ENCODE measurements around the gene SPTAN1.
"Not testable (repeated sequence)": the region's sequence is repeated elsewhere in the genome, so short reads cannot be mapped to it uniquely, and the experiment has no call there.

SPTAN1 gene

GRCh38 chr9:128552153-128552743 is at the start of gene SPTAN1:
SPTAN1 (plus strand) TSS chr9:128552587; CDS start chr9:128566741, 14,154 bp downstream.
- no peaks in the 10 kb centered on the region for H3K36me3 ChIP-seq
- H3K27ac ChIP-seq = peak within 1 kb of the TSS; percentile 87
- peaks cover 22 to 30% of the 10 kb centered on the region in 2 experiments for H3K4me1 ChIP-seq (ENCODE audit: control insufficient read depth in 1 of 2, insufficient read depth in 1 of 2, low read depth in 1 of 2, low read length in 1 of 2)
- peak within 1 kb of the TSS; percentile 80 to 93 for H3K4me3 ChIP-seq (ENCODE audit: low read depth in 1 of 2, low read length in 1 of 2)
- H3K9me3 ChIP-seq = no peaks in the 10 kb centered on the region
- no peaks in the 10 kb centered on the region for H3K27me3 ChIP-seq
- TF ChIP-seq CTCF (IDR thresholded peaks at IDR 0.05) = peak; percentile 63

GRCh38 chr9:128503415-128503825 is 49.0 kb upstream of the SPTAN1 start:
- H3K27me3 ChIP-seq; H3K27ac ChIP-seq; H3K9me3 ChIP-seq; H3K4me3 ChIP-seq (ENCODE audit: low read depth in 1 of 2, low read length in 1 of 2): not testable (repeated sequence)
- Histone ChIP-seq H3K36me3 (peaks cover 20% of the 10 kb centered on the region), H3K4me1 (ENCODE audit: control insufficient read depth in 1 of 2, insufficient read depth in 1 of 2, low read depth in 1 of 2, low read length in 1 of 2) (peaks cover 20 to 23% of the 10 kb centered on the region in 2 experiments)

GRCh38 chr9:128503870-128504269 is 48.5 kb upstream of the SPTAN1 start:
- Histone ChIP-seq H3K9me3 (no peaks in the 10 kb centered on the region), H3K4me1 (ENCODE audit: control insufficient read depth in 1 of 2, insufficient read depth in 1 of 2, low read depth in 1 of 2, low read length in 1 of 2) (peaks cover 20 to 23% of the 10 kb centered on the region in 2 experiments), H3K4me3 (ENCODE audit: low read depth in 1 of 2, low read length in 1 of 2) (peak overlapping the region; percentile 99), H3K27ac (no peak overlapping the region), H3K36me3 (peaks cover 20% of the 10 kb centered on the region), H3K27me3 (no peaks in the 10 kb centered on the region)
- TF ChIP-seq CTCF (IDR thresholded peaks at IDR 0.05) = no peak

- TF ChIP-seq CTCF (IDR thresholded peaks at IDR 0.05) = peak; percentile 37
- Histone ChIP-seq H3K4me1 (ENCODE audit: control insufficient read depth in 1 of 2, insufficient read depth in 1 of 2, low read depth in 1 of 2, low read length in 1 of 2) (peaks cover 20 to 23% of the 10 kb centered on the region in 2 experiments), H3K27me3 (no peaks in the 10 kb centered on the region), H3K9me3 (no peaks in the 10 kb centered on the region), H3K4me3 (ENCODE audit: low read depth in 1 of 2, low read length in 1 of 2) (peak within 1 kb of the TSS; percentile 99), H3K36me3 (peaks cover 19% of the 10 kb centered on the region), H3K27ac (peak within 1 kb of the TSS; percentile 92)
Measured at GRCh38 chr9:128504485-128505413, 47.6 kb upstream of the SPTAN1 start, which contains the start of gene GLE1. GLE1 (plus strand) TSS chr9:128504719; CDS start chr9:128504806, 87 bp downstream.

DNA sequence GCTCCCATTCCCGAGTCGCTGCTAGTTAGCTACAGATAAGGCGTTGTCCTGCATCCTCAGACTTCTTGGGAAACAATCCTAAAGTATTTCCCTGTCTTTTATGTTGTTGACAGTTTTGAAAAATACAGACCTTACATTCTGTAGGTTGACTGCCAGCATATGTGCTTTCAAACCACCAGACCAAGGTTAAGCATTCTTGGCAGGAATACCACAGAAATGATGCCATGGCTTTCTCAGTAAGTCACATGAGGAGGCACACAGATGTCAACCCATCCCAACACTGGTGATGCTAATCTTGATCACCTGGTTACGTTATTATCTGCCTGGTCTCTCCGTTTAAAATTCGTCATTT is 47.0 kb upstream of the SPTAN1 start:
- H3K9me3 ChIP-seq = no peaks in the 10 kb centered on the region
- H3K4me1 ChIP-seq (ENCODE audit: control insufficient read depth in 1 of 2, insufficient read depth in 1 of 2, low read depth in 1 of 2, low read length in 1 of 2) = peaks cover 20 to 23% of the 10 kb centered on the region in 2 experiments
- peak overlapping the region; percentile 92 for H3K27ac ChIP-seq
- peak overlapping the region; percentile 99 for H3K4me3 ChIP-seq (ENCODE audit: low read depth in 1 of 2, low read length in 1 of 2)
- no peaks in the 10 kb centered on the region for H3K27me3 ChIP-seq
- no peak for TF ChIP-seq CTCF (IDR thresholded peaks at IDR 0.05)
- H3K36me3 ChIP-seq = peaks cover 19% of the 10 kb centered on the region

GRCh38 chr9:128505906-128506305 is 46.5 kb upstream of the SPTAN1 start:
- H3K9me3 ChIP-seq; H3K27me3 ChIP-seq; H3K4me3 ChIP-seq (ENCODE audit: low read depth in 1 of 2, low read length in 1 of 2); H3K27ac ChIP-seq: not testable (repeated sequence)
- Histone ChIP-seq H3K4me1 (ENCODE audit: control insufficient read depth in 1 of 2, insufficient read depth in 1 of 2, low read depth in 1 of 2, low read length in 1 of 2) (peaks cover 20 to 23% of the 10 kb centered on the region in 2 experiments), H3K36me3 (peaks cover 21% of the 10 kb centered on the region)

Measured in neutrophil (primary cell).